ENCODE results near the gene ADCY10. TPM values are rescaled to one million over a fixed set of nuclear protein-coding genes. Genes with fewer than 3 reads are reported as not detected.

ADCY10 gene
- polyA plus RNA-seq, 1 donor from 2014 or later, result 0.09 TPM

DNA sequence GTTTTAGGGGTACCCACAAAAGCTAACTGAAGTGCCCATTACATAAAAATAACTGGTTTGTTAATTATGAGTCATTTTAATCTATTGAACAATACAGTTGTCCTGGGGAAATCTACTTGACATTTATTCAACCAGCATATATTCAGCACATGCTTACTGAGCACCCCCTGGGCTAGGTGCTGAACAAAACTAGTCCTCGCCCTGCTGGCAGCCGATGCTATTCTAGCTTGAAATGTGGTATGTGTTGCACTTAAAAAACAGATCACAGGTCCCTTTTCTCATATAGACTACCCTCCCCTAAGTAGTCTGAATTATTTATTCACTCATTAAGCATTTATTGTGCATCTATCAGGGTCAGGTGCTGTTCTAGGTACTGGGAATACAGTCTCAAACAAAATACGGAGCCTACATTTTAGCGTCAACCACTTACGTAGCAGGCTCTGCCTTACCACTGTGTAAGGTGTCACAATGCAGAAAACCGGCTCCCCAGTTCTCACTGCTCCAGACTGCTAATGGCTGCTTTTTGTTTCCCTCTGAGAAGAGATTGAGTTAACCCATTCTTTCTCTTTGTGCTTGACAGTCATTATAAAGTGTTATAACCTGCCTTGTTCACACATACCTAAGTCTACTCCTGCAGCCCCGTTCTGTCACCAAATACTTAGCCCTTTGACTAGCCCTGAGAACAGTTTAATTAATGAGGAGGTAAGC is 57.1 kb downstream of the ADCY10 start:
- Histone ChIP-seq H3K27ac (ENCODE audit: low read length) (no peak overlapping the region), H3K9me2 (ENCODE audit: insufficient read depth, low read length) (no peaks in the 10 kb centered on the region), H3K4me3 (ENCODE audit: low read length) (no peak overlapping the region), H3K9me3 (ENCODE audit: low read length) (no peaks in the 10 kb centered on the region), H2AFZ (ENCODE audit: low read depth, low read length) (no peak overlapping the region), H3K27me3 (ENCODE audit: insufficient read depth, low read depth, low read length) (no peaks in the 10 kb centered on the region), H3K9ac (ENCODE audit: low read length) (no peak overlapping the region), H3K4me2 (ENCODE audit: low read length) (no peak overlapping the region), H3F3A (ENCODE audit: insufficient read depth, low read length, poor library complexity, severe bottlenecking) (no peaks in the 10 kb centered on the region), H3K36me3 (ENCODE audit: insufficient read depth, low read length) (no peaks in the 10 kb centered on the region), H4K20me1 (ENCODE audit: insufficient read depth) (no peaks in the 10 kb centered on the region), H3K79me2 (replicated peaks; ENCODE audit: insufficient read depth, low read length) (no peaks in the 10 kb centered on the region)
- no peak for TF ChIP-seq MXI1 (conservative IDR thresholded peaks at IDR 0.05; ENCODE audit: poor library complexity, severe bottlenecking)
- TF ChIP-seq EP300 (conservative IDR thresholded peaks at IDR 0.05; ENCODE audit: poor library complexity, severe bottlenecking), result no peak
- TF ChIP-seq, protein P1, sequence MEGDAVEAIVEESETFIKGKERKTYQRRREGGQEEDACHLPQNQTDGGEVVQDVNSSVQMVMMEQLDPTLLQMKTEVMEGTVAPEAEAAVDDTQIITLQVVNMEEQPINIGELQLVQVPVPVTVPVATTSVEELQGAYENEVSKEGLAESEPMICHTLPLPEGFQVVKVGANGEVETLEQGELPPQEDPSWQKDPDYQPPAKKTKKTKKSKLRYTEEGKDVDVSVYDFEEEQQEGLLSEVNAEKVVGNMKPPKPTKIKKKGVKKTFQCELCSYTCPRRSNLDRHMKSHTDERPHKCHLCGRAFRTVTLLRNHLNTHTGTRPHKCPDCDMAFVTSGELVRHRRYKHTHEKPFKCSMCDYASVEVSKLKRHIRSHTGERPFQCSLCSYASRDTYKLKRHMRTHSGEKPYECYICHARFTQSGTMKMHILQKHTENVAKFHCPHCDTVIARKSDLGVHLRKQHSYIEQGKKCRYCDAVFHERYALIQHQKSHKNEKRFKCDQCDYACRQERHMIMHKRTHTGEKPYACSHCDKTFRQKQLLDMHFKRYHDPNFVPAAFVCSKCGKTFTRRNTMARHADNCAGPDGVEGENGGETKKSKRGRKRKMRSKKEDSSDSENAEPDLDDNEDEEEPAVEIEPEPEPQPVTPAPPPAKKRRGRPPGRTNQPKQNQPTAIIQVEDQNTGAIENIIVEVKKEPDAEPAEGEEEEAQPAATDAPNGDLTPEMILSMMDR (IDR thresholded peaks at IDR 0.05; ENCODE audit: poor library complexity, severe bottlenecking), result no peak
- no peak for TF ChIP-seq RAD21 (conservative IDR thresholded peaks at IDR 0.05)
- no peak for TF ChIP-seq EZH2 (IDR thresholded peaks at IDR 0.05; ENCODE audit: borderline replicate concordance, insufficient read depth, low read length, poor library complexity, severe bottlenecking)
- TF ChIP-seq, protein P2, sequence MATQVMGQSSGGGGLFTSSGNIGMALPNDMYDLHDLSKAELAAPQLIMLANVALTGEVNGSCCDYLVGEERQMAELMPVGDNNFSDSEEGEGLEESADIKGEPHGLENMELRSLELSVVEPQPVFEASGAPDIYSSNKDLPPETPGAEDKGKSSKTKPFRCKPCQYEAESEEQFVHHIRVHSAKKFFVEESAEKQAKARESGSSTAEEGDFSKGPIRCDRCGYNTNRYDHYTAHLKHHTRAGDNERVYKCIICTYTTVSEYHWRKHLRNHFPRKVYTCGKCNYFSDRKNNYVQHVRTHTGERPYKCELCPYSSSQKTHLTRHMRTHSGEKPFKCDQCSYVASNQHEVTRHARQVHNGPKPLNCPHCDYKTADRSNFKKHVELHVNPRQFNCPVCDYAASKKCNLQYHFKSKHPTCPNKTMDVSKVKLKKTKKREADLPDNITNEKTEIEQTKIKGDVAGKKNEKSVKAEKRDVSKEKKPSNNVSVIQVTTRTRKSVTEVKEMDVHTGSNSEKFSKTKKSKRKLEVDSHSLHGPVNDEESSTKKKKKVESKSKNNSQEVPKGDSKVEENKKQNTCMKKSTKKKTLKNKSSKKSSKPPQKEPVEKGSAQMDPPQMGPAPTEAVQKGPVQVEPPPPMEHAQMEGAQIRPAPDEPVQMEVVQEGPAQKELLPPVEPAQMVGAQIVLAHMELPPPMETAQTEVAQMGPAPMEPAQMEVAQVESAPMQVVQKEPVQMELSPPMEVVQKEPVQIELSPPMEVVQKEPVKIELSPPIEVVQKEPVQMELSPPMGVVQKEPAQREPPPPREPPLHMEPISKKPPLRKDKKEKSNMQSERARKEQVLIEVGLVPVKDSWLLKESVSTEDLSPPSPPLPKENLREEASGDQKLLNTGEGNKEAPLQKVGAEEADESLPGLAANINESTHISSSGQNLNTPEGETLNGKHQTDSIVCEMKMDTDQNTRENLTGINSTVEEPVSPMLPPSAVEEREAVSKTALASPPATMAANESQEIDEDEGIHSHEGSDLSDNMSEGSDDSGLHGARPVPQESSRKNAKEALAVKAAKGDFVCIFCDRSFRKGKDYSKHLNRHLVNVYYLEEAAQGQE (IDR thresholded peaks at IDR 0.05; ENCODE audit: borderline replicate concordance), result no peak
- no peak for TF ChIP-seq TAF1 (IDR thresholded peaks at IDR 0.05; ENCODE audit: low read depth)
- no peak for TF ChIP-seq POLR2AphosphoS5 (IDR thresholded peaks at IDR 0.05)
- no peak for TF ChIP-seq SMC3 (conservative IDR thresholded peaks at IDR 0.05; ENCODE audit: poor library complexity)

DNA sequence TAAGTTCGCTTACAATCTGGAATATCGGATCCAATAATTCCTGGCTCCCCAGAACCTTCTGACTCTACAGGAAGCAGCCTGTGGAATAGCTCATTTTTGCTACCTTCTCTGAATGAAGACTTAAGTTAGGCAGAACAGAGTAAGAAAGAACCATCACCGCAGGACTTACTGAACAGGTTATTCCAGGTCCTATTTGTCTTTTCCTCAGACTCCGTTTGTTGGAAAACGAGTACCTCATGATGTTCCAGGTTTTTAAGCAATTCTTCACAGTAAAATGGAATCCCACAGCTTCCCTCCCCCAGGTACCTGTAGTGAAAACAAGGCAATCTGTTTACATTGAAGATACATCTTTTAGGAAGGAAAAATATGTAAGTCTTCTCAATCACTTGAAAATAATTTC is 59.8 kb downstream of the ADCY10 start:
- H3K9me3 ChIP-seq (ENCODE audit: low read length), result no peaks in the 10 kb centered on the region
- TF ChIP-seq EZH2 (IDR thresholded peaks at IDR 0.05; ENCODE audit: borderline replicate concordance, insufficient read depth, low read length, poor library complexity, severe bottlenecking) (no peak), SMC3 (conservative IDR thresholded peaks at IDR 0.05; ENCODE audit: poor library complexity) (no peak), TAF1 (IDR thresholded peaks at IDR 0.05; ENCODE audit: low read depth) (no peak), POLR2AphosphoS5 (IDR thresholded peaks at IDR 0.05) (no peak), EP300 (conservative IDR thresholded peaks at IDR 0.05; ENCODE audit: poor library complexity, severe bottlenecking) (no peak), MXI1 (conservative IDR thresholded peaks at IDR 0.05; ENCODE audit: poor library complexity, severe bottlenecking) (no peak), RAD21 (conservative IDR thresholded peaks at IDR 0.05) (no peak)
- TF ChIP-seq, protein P2 (IDR thresholded peaks at IDR 0.05; ENCODE audit: borderline replicate concordance), result no peak
- TF ChIP-seq, protein P1 (IDR thresholded peaks at IDR 0.05; ENCODE audit: poor library complexity, severe bottlenecking), result no peak
- no peaks in the 10 kb centered on the region for H3K79me2 ChIP-seq (replicated peaks; ENCODE audit: insufficient read depth, low read length)
- H3K4me2 ChIP-seq (ENCODE audit: low read length), result no peak overlapping the region
- no peaks in the 10 kb centered on the region for H3K9me2 ChIP-seq (ENCODE audit: insufficient read depth, low read length)
- no peaks in the 10 kb centered on the region for H3K36me3 ChIP-seq (ENCODE audit: insufficient read depth, low read length)
- no peaks in the 10 kb centered on the region for H4K20me1 ChIP-seq (ENCODE audit: insufficient read depth)
- no peak overlapping the region for H3K9ac ChIP-seq (ENCODE audit: low read length)
- no peak overlapping the region for H2AFZ ChIP-seq (ENCODE audit: low read depth, low read length)
- no peaks in the 10 kb centered on the region for H3K27me3 ChIP-seq (ENCODE audit: insufficient read depth, low read depth, low read length)
- H3K27ac ChIP-seq (ENCODE audit: low read length), result no peak overlapping the region
- H3K4me3 ChIP-seq (ENCODE audit: low read length), result no peak overlapping the region
- no peaks in the 10 kb centered on the region for H3F3A ChIP-seq (ENCODE audit: insufficient read depth, low read length, poor library complexity, severe bottlenecking)

Data from neural cell (in vitro differentiated cells).